HepG2 (cell line): ENCODE data around the gene CELF2. TPM values are rescaled to one million over a fixed set of nuclear protein-coding genes. Genes with fewer than 3 reads are reported as not detected.

Experiments used
- ATAC-seq: fragments of 200-7000 bp; cut with Tn5 transposase; 3 replicates; pipeline ENCODE4 v1.9.1; 2020; ENCODE audit warnings: mild to moderate bottlenecking, moderate library complexity
- BruUV-seq: library from RNA; stranded (reverse); fragments of 400-500 nt; replicated peaks from 2 replicates; lab custom pipeline; 2021; lab: Mats Ljungman, UMichigan
- CTCF ChIA-PET: fragments of 300-600 bp; formaldehyde crosslinking; extraction: SDS; loops from one replicate; lab custom pipeline; 2021; ENCODE audit warnings: low total read pairs, inconsistent platforms, low intra/inter-chr PET ratio; lab: Yijun Ruan, JAX
- POLR2A ChIA-PET: fragments of 350-600 bp; sonication (Branson Sonifier 250); formaldehyde crosslinking; loops from one replicate; lab custom pipeline; 2020; ENCODE audit warnings: antibody characterized with exemption, inconsistent platforms; lab: Yijun Ruan, JAX
- DNase-seq: peaks from one replicate; pipeline ENCODE4 v3.0.0-alpha.2; 2015; ENCODE audit warnings: low spot score
- FAIRE-seq: peaks from 3 replicates; lab custom pipeline; 2011; peaks lifted over from hg19 to GRCh38; lab: Jason Lieb, UNC
- H2AFZ ChIP-seq: one replicate; pipeline ENCODE4 v1.6.1; 2011; ENCODE audit warnings: low read length, inconsistent platforms
- H3K27ac ChIP-seq: fragments of 300-600 bp; 3 replicates; pipeline ENCODE4 v1.8.0; 2011; ENCODE audit warnings: mixed run types, mild to moderate bottlenecking, mixed read lengths, low read length, inconsistent platforms; ENCODE audit not compliant: insufficient read depth; ENCODE audit errors: extremely low read length
- H3K27me3 ChIP-seq, 2 experiments: fragments of 200-600 bp in 1 of 2; 2 replicates in 1 of 2; 3 replicates in 1 of 2; pipeline versions ENCODE4 v1.6.0 to v1.8.0; 2011; ENCODE audit warnings: low read length in 2 of 2, mild to moderate bottlenecking in 2 of 2, moderate library complexity in 2 of 2, inconsistent platforms in 1 of 2; ENCODE audit not compliant: insufficient read depth in 2 of 2, control insufficient read depth in 1 of 2
- H3K36me3 ChIP-seq, 2 experiments: fragments of 200-600 bp in 1 of 2; replicated peaks in 1 of 2; 2 replicates in 1 of 2; 3 replicates in 1 of 2; pipeline versions ENCODE4 v1.5.1 to v1.8.0; 2011; ENCODE audit warnings: low read length in 2 of 2, inconsistent platforms in 1 of 2; ENCODE audit not compliant: insufficient read depth in 2 of 2, control insufficient read depth in 1 of 2
- H3K4me1 ChIP-seq: 2 replicates; pipeline ENCODE4 v1.5.1; 2012; ENCODE audit warnings: low read length, inconsistent platforms; ENCODE audit not compliant: insufficient read depth
- H3K4me2 ChIP-seq: 2 replicates; pipeline ENCODE4 v1.6.0; 2011; ENCODE audit warnings: low read depth, low read length, inconsistent platforms
- H3K4me3 ChIP-seq, 3 experiments: fragments of 200-600 bp in 1 of 3; sonication (generic), shearing (Covaris generic) in 1 of 3; replicated peaks in 1 of 3; 2 replicates each; pipeline ENCODE4 v1.5.1; 2011 to 2016; ENCODE audit warnings: low read length in 3 of 3, inconsistent platforms in 2 of 3, low read depth in 2 of 3, mild to moderate bottlenecking in 2 of 3, control low read depth in 1 of 3, mixed read lengths in 1 of 3; ENCODE audit not compliant: insufficient read depth in 1 of 3
- H3K79me2 ChIP-seq: one replicate; pipeline ENCODE4 v1.6.1; 2011; ENCODE audit warnings: low read length, inconsistent platforms; ENCODE audit not compliant: insufficient read depth
- H3K9ac ChIP-seq: 2 replicates; pipeline ENCODE4 v1.6.0; 2011; ENCODE audit warnings: mild to moderate bottlenecking, low read depth, low read length, inconsistent platforms; ENCODE audit not compliant: insufficient read depth
- H3K9me3 ChIP-seq: 2 replicates; pipeline ENCODE4 v1.5.1; 2012; ENCODE audit warnings: mild to moderate bottlenecking, low read length
- H4K20me1 ChIP-seq: 2 replicates; pipeline ENCODE4 v1.6.0; 2011; ENCODE audit warnings: inconsistent platforms, mild to moderate bottlenecking, low read length, moderate library complexity; ENCODE audit not compliant: insufficient read depth
- CENPT ChIP-seq: sonication (generic); formaldehyde crosslinking; IDR thresholded peaks from 2 replicates; pipeline ENCODE4 v1.8.0; 2022; ENCODE audit warnings: low read depth, mild to moderate bottlenecking, moderate library complexity, missing genetic modification reagents
- ELF1 ChIP-seq: sonication (generic); formaldehyde crosslinking; IDR thresholded peaks from 2 replicates; pipeline ENCODE4 v1.4.0; 2020; ENCODE audit warnings: missing genetic modification reagents
- GMEB2 ChIP-seq: IDR thresholded peaks from 2 replicates; pipeline ENCODE4 v1.6.1; 2016; ENCODE audit warnings: missing biosample characterization, missing genetic modification reagents, low read depth
- IKZF1 ChIP-seq: fragments of 450-650 bp; IDR thresholded peaks from 2 replicates; pipeline ENCODE4 v1.7.1; 2016
- MYC ChIP-seq: sonication (generic); formaldehyde crosslinking; IDR thresholded peaks from 2 replicates; pipeline ENCODE4 v1.9.0; 2021; ENCODE audit warnings: missing genetic modification reagents, borderline replicate concordance
- POLR2AphosphoS2 ChIP-seq: IDR thresholded peaks from 2 replicates; pipeline ENCODE4 v1.6.1; 2011; ENCODE audit warnings: low read depth, low read length, improper control_type of control experiment
- SUZ12 ChIP-seq: fragments of 150-350 bp; IDR thresholded peaks from 2 replicates; pipeline ENCODE4 v1.6.1; 2014; ENCODE audit warnings: low read depth, low read length
- ZFP90 ChIP-seq: sonication (generic); formaldehyde crosslinking; IDR thresholded peaks from 2 replicates; pipeline ENCODE4 v1.8.0; 2022; ENCODE audit warnings: missing genetic modification reagents, mild to moderate bottlenecking, inconsistent platforms, borderline replicate concordance
- ZMAT3 ChIP-seq: sonication (generic); formaldehyde crosslinking; conservative IDR thresholded peaks from 2 replicates; pipeline ENCODE4 v1.7.0; 2021; ENCODE audit warnings: missing genetic modification reagents
- ZNF530 ChIP-seq: sonication (generic); formaldehyde crosslinking; IDR thresholded peaks from 2 replicates; pipeline ENCODE4 v1.5.0; 2020; ENCODE audit warnings: low read depth, mild to moderate bottlenecking, missing genetic modification reagents
- WGBS: methylation state at CpG from one replicate; pipeline ENCODE4 v1.1.6; 2017; ENCODE audit warnings: low lambda C conversion rate; 5-methylcytosine and 5-hydroxymethylcytosine counted together
- in situ Hi-C: cut with HindIII; loops from 2 replicates; pipeline ENCODE4 v1.10.0; 2017; ENCODE audit warnings: low pct_unique_long_range_greater_than_20kb; ENCODE audit not compliant: extremely low pct_ligation_motif_present
- intact Hi-C: fragments of 100-400 bp; cut with micrococcal nuclease; formaldehyde crosslinking; loops from one replicate; pipeline ENCODE4 v1.10.0; 2022; ENCODE audit not compliant: unreplicated experiment
- polyA plus RNA-seq, 8 experiments: library from polyadenylated mRNA; depleted of rRNA in 3 of 8; stranded (reverse) in 7 of 8; unstranded in 1 of 8; fragments of >200 nt; fragmentation: Illumina TruSeq in 4 of 8; extraction: Trizol in 4 of 8; gene quantifications; 2 replicates each; pipeline versions ENCODE4 v1.2.1 to v1.2.3, GENCODE V29; 2011 to 2016; ENCODE audit warnings: low read depth in 4 of 8, missing spikeins in 1 of 8, mixed read lengths in 1 of 8; ENCODE audit not compliant: insufficient read depth in 1 of 8
- total RNA-seq, 5 experiments: library from RNA; depleted of rRNA; stranded (reverse); fragments of >200 nt; fragmentation: Illumina TruSeq; extraction: Trizol; gene quantifications; 2 replicates each; pipeline ENCODE4 v1.2.3, GENCODE V29; 2016; ENCODE audit warnings: low read depth in 1 of 5

Gene CELF2
- total and polyA plus RNA-seq, 2 of the 13 experiments (the other 11 are each of a cell fraction or from before 2014, with no cell fraction given), result not detected

GRCh38 chr10:11158080-11158479, 140.4 kb downstream of the CELF2 start:
- in situ Hi-C loops, result no loop called here
- POLR2A ChIA-PET, result no interaction called here
- 40% methylated on average over 5 of the region's 5 CpGs for WGBS

More at GRCh38 chr10:11158080-11158479, 140.4 kb downstream of the CELF2 start:
- Histone ChIP-seq H3K4me1 (no peaks in the 10 kb centered on the region), H3K4me3 (no peak overlapping the region), H3K79me2 (no peaks in the 10 kb centered on the region), H3K27me3 (no peaks in the 10 kb centered on the region; a peak in 1 of 5 replicates), H3K27ac (no peak overlapping the region), H3K9me3 (no peaks in the 10 kb centered on the region), H3K4me2 (no peak overlapping the region), H3K9ac (no peak overlapping the region), H4K20me1 (no peaks in the 10 kb centered on the region), H3K36me3 (no peaks in the 10 kb centered on the region), H2AFZ (no peak overlapping the region)
- TF ChIP-seq ELF1, result no peak
- no peak for TF ChIP-seq ZNF530 (CRISPR knock-in tag)
- no peak for TF ChIP-seq ZMAT3 (CRISPR knock-in tag)
- no peak for TF ChIP-seq MYC (CRISPR knock-in tag)
- TF ChIP-seq SUZ12, result no peak
- TF ChIP-seq CENPT (CRISPR knock-in tag), result no peak
- TF ChIP-seq GMEB2 (CRISPR knock-in tag), result no peak
- no peak for TF ChIP-seq IKZF1
- no peak for TF ChIP-seq POLR2AphosphoS2
- no peak for TF ChIP-seq ZFP90
- ATAC-seq (no peak), DNase-seq (no peak), FAIRE-seq (no peak)
- BruUV-seq, result no TSS peak
- CTCF ChIA-PET, result no interaction called here
- intact Hi-C loops, result no loop called here
